IPS-11a (cell line): ENCODE measurements around the gene TTC33.
"Not testable (repeated sequence)": the region's sequence is repeated elsewhere in the genome, so short reads cannot be mapped to it uniquely, and the experiment has no call there.

ENCODE experiments used
- H3K4me3 ChIP-seq: one replicate; pipeline ENCODE4 v1.5.1; 2013; ENCODE audit warnings: low read depth, low read length, control low read depth

The TTC33 gene

DNA sequence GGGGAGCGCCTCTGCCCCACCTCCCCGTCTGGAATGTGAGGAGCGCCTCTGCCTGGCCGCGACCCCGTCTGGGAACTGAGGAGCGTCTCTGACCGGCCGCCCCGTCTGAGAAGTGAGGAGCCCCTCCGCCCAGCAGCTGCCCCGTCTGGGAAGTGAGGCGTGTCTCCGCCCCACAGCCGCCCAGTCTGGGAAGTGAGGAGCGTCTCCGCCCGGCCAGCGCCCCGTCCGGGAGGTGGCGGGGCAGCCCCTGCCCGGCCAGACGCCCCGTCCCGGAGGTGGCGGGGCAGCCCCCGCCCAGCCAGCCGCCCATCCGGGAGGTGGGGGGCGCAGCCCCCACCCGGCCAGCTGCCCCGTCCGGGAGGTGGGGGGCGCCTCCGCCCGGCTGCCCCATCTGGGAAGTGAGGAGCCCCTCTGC is 33.3 kb downstream of the TTC33 start:
- not testable (repeated sequence) for H3K4me3 ChIP-seq

DNA sequence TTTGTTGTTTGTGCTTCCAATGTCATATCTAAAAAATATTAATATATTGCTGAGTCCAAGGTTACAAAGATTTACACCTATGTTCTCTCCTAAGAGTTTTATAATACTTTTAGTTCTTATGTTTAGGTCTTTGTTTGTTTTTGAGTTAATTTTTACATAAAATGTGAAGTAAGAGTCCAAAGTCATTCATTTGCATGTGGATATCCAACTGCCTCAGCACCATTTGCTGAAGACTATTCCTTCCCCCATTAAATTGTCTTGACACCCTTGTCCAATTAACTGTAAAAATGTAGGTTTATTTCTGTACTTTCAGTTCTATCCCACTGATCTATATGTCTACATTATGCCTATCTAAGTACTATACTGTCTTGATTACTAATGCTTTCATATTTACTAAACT is 35.7 kb downstream of the TTC33 start:
- H3K4me3 ChIP-seq = no peak overlapping the region

DNA sequence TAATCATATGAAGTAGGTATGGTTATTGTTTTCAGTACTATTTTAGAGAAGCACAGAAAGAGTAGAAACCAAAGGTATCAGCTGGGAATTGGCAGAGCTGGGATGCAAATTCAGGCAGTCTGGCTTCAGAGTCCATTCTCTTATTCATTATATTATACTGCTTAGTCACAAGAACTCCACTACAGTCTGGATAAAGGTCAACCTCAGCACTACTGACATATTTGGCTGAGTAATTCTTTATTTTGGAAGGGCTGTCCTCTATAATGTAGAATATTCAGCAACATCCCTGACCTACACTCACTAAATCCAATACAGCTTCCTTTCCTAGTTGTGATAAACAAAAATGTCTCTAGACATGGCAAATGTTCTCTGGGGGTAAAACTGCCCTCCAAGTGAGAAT is 38.5 kb downstream of the TTC33 start:
- H3K4me3 ChIP-seq = no peak overlapping the region

DNA sequence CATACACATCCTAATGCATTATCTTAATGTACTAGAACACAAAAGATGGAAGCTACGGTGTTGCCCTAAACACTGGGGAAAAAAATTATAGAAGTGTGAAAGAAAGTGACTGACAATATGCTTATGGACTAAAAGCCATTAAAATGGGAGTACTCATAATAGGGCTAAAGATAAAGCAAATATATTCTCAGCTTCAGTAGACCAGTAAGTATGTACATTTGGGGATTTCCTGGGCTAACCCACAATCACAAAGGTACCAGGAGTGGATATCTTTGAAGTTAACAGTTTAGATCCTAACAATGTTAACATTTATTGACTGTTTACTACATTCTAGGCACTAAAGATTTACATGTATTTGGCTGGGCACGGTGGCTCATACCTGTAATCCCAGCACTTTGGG is 39.2 kb downstream of the TTC33 start:
- H3K4me3 ChIP-seq = no peak overlapping the region

GRCh38 chr5:40716000-40716399 is 39.8 kb downstream of the TTC33 start:
- H3K4me3 ChIP-seq = no peak overlapping the region

DNA sequence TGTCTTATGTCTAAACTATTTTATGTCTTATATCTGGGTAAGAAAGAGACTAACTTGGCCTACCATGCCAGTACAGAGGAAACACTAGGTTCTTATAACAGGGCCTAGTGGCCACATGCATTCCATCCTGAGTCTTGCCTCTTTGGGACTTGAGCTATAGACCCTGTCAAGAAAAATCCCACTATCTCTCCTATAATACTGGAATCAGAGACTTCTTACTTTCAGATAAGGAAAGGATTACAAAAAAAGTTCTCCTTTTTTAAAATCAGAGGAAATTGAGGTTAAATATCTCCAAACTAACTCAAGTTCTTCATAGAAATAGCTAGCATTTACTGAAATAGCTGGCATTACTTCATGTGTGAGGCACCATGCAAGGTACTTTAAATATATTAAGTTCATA is 41.8 kb downstream of the TTC33 start:
- H3K4me3 ChIP-seq = no peak overlapping the region

DNA sequence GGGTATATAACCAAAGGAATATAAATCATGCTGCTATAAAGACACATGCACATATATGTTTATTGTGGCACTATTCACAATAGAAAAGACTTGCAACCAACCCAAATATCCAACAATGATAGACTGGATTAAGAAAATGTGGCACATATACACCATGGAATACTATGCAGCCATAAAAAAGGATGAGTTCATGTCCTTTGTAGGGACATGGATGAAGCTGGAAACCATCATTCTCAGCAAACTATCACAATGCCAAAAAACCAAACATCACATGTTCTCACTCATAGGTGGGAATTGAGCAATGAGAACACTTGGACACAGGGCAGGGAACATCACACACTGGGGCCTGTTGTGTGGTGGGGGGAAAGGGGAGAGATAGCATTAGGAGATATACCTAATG is 45.2 kb downstream of the TTC33 start:
- H3K4me3 ChIP-seq = not testable (repeated sequence)

DNA sequence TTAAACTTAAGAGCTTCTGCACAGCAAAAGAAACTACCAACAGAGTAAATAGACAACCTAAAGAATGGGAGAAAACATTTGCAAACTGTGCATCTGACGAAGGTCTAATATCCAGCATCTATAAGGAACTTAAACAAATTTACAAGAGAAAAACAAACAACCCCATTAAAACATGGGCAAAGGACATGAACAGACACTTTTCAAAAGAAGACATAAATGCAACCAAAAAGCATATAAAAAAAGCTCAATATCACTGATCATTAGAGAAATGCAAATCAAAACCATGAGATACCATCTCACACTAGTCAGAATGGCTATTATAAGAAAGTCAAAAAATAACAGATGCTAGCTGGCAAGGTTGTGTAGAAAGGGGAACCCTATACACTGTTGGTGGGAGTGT is 50.3 kb downstream of the TTC33 start:
- H3K4me3 ChIP-seq = not testable (repeated sequence)

GRCh38 chr5:40702027-40702426 is 53.7 kb downstream of the TTC33 start:
- not testable (repeated sequence) for H3K4me3 ChIP-seq

DNA sequence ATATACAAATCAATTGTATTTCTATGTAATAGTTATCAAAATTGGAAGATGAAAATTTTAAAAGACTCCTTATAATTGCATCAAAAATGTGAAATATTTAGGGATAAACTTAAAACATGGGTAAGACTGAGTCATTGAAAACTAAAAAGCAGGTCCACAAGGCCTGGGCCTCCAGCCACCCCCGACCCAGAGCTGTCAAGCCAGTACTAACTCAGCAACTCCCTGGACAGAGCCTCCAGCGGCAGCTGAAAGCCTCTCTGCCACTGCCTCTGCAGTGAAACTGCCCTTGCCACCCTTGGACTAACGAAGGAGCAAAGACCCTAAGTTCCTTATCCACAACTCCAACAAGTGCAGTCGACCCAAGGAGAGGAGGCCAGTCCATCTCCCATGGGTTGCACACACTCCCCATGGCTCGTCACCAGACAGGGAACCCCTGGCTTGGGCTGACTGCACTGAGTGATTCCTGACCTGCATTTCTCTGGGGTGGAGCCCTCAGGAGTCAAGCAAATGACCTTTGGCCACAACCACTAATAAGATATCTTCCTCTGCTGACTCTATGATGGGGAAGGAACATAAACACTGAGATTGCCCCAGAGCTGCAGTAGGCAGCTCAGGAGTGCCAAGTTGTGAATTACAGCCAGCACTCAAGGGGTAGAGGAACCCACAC is 55.5 kb downstream of the TTC33 start:
- no peak overlapping the region for H3K4me3 ChIP-seq

GRCh38 chr5:40694433-40694832 is 61.3 kb downstream of the TTC33 start:
- H3K4me3 ChIP-seq = no peak overlapping the region

DNA sequence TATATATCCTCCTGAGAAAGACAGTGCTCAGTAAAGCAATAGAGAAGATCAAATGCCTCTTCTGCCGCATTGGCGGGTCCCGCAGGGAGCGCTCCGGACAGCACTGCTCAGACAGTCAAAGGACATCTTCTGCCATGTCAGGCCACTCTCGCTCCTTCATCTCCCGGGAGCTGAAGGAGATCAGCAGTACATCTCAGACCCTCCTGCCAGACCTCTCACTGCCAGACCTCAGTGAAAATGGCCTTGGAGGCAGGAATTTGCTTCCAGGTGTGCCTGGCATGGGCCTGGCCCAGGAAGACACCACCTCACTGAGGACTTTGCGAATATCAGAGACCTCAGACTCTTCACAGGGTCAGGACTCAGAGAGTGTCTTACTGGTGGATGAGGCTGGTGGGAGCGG is 63.9 kb downstream of the TTC33 start:
- H3K4me3 ChIP-seq = no peak overlapping the region

DNA sequence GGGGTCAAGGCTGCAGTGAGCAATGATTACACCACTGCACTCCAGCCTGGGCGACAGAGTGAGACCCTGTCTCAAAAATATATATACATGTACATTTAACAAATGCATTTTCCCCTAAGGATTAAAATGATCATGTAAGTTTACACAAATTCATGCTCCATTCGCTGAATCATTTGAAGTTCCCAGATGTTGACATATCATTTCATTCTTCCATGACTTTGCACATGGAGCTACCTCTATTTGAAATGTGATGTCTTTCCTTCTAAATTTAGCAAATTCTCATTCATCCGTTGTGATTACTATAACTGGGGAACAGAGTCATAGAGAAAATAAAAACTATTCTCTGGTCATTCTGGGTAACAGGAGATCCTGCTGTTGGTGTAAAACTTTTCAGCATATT is 65.5 kb downstream of the TTC33 start:
- no peak overlapping the region for H3K4me3 ChIP-seq

DNA sequence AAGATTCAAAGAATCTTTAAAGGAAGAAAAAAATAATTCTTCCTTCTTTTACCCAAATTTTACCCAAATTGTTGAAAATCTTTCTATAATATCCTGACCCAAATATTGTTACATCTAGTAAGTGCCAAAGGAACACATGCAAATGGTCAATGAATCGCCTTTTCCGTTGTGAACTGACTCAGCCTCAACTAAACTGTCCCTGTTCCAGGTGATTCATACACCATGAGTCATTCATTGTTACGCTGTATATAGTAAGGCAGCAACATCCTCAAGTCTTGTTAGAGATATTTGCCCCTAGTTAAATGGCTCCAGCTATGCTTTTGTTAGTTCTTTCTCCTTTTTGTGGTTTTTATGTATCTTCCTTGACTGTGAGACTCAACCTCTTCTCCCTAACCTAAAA is 66.3 kb downstream of the TTC33 start:
- H3K4me3 ChIP-seq = no peak overlapping the region

DNA sequence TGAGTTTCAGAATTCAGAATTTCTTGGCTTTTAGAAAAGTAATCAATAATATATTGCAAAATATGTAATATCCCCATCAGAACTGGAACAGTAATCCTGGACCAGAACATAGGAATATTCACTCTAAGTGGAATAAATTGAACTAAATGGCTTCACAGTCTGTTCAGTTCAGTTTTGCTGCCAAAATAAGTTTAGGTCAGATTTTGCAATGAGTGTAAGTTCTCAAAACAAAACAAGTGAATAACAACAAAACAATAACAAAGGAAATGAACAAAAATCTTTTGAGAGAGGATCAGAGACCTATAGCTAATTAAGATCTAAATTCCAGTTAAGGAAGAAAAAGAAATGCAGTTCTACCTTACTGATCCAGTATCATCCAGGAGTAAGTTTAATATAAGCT is 66.8 kb downstream of the TTC33 start:
- H3K4me3 ChIP-seq = no peak overlapping the region

- no peak overlapping the region for H3K4me3 ChIP-seq
Observed at GRCh38 chr5:40688127-40688761, 67.5 kb downstream of the TTC33 start.

DNA sequence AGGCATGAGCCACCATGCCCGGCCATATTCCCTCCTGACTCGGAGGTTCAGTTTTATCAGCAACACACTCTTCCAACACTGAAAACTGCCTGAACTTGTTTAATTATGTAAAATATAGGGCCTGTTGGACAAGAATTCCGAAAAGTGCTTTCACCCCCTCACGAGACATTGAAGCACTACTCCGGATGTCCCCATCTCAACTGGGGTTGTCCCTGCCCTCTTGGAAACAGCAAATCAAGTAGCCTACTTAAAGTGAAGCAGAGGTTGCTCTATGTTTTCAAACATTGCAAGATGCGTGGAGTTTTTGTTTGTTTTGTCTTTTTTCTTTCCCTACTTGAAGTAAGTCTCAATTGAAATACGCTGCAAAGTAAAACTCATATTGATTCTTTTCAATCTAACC is 68.4 kb downstream of the TTC33 start:
- H3K4me3 ChIP-seq = no peak overlapping the region

GRCh38 chr5:40685976-40686486 is 69.7 kb downstream of the TTC33 start:
- no peak overlapping the region for H3K4me3 ChIP-seq

- H3K4me3 ChIP-seq = no peak overlapping the region
Observed at GRCh38 chr5:40685193-40685592, 70.6 kb downstream of the TTC33 start.

GRCh38 chr5:40683305-40683704 is 72.5 kb downstream of the TTC33 start:
- no peak overlapping the region for H3K4me3 ChIP-seq

- no peak overlapping the region for H3K4me3 ChIP-seq
Observed at GRCh38 chr5:40682154-40683017, 73.4 kb downstream of the TTC33 start.
